Measurements from ENCODE around the gene FAM174B. TPM values are rescaled to one million over a fixed set of nuclear protein-coding genes. Genes with fewer than 3 reads are reported as not detected.
"Not testable (repeated sequence)": the region's sequence is repeated elsewhere in the genome, so short reads cannot be mapped to it uniquely, and the experiment has no call there.

Gene FAM174B
- total RNA-seq, 2 experiments from 2014 or later: 3.4 to 3.6 TPM

DNA sequence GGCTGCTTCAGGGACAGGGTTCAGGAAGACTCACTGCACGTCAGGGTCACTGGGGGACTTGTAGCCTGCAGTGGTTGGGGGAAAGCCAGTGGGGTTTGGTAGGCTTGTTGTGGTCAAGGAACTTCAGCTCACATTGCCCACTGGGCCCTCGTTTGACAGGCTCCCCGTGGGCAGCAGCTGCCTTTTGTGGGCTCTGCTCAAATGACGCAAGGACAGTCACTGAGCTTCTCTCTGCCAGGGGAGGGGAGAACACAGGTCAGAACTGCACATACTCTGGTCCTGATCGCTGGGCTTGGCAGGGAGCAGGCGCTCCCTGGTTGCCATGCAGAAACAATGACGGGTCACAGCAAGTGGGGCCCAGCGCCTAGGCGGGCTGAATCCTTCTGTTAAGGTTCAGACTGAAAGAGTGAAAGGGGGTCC is 45.5 kb downstream of the FAM174B start:
- ChIA-PET CTCF (no interaction called here), POLR2A (no interaction called here)
- no peaks in the 10 kb centered on the region for H3K9me3 Mint-ChIP-seq
- Histone ChIP-seq H3K27ac (ENCODE audit: low read depth in 1 of 2, low read length in 2 of 2) (no peak overlapping the region), H3K36me3 (ENCODE audit: insufficient read depth, low read length) (no peaks in the 10 kb centered on the region), H3K4me3 (ENCODE audit: low read length) (no peak overlapping the region), H3K27me3 (ENCODE audit: control insufficient read depth in 1 of 2, insufficient read depth in 2 of 2, low read length in 2 of 2) (no peaks in the 10 kb centered on the region), H3K9me3 (ENCODE audit: control insufficient read depth in 1 of 2, insufficient read depth in 1 of 2, low read length in 2 of 2) (no peaks in the 10 kb centered on the region), H3K4me1 (ENCODE audit: insufficient read depth, low read length) (no peaks in the 10 kb centered on the region)
- H3K36me3 Mint-ChIP-seq (ENCODE audit: low read depth): no peaks in the 10 kb centered on the region
- TF ChIP-seq, protein P1, sequence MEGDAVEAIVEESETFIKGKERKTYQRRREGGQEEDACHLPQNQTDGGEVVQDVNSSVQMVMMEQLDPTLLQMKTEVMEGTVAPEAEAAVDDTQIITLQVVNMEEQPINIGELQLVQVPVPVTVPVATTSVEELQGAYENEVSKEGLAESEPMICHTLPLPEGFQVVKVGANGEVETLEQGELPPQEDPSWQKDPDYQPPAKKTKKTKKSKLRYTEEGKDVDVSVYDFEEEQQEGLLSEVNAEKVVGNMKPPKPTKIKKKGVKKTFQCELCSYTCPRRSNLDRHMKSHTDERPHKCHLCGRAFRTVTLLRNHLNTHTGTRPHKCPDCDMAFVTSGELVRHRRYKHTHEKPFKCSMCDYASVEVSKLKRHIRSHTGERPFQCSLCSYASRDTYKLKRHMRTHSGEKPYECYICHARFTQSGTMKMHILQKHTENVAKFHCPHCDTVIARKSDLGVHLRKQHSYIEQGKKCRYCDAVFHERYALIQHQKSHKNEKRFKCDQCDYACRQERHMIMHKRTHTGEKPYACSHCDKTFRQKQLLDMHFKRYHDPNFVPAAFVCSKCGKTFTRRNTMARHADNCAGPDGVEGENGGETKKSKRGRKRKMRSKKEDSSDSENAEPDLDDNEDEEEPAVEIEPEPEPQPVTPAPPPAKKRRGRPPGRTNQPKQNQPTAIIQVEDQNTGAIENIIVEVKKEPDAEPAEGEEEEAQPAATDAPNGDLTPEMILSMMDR (IDR thresholded peaks at IDR 0.05): no peak
- H3K27me3 Mint-ChIP-seq: peaks cover 8% of the 10 kb centered on the region
- H3K27ac Mint-ChIP-seq: no peak overlapping the region
- ATAC-seq (ENCODE audit: poor library complexity): no peak
- intact Hi-C loops (cut with DNase I, micrococcal nuclease): no loop called here
- H3K4me1 Mint-ChIP-seq (ENCODE audit: low read depth): no peaks in the 10 kb centered on the region
- no peak for DNase-seq
- no peak overlapping the region for H3K4me3 Mint-ChIP-seq

DNA sequence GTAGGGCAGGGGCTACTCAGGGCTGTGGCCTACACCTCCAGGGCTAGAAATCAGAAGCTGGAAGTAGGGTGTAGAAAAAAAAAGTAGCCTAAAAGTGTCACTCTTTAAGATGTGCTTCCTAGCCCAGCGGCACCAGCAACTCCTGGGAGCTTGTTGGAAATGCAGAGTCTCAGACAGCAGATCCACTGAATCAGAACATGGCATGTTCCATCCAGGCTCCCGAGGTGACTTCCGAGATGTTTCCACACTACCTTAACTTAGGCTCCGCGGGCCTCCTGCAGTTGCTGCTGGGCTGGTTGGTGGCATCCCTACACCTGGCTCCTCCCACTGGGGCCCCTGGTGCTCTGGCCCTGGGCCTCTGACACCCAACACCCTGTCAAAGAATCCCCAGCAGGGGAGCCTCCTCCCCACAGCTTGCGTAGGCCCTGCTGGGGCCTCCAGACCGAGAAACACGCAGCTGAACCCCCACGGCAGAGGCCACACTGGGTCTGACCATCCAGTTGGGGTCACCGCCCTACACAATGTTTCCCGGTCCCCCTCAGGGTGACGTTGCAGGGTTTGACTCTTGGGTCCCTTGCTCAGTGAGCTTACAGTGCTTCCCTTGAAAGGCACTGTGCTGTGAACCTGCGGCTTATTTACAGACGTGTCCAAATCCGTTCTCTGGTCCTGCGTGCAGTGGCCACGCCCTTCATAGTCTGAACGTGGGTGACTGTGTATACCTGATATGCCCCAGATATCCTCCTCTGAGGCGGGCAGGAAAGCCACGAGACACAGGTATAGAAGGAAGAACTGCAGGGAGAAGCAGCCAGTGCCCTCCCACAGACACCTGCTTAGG is 46.5 kb downstream of the FAM174B start:
- no peaks in the 10 kb centered on the region for H3K36me3 Mint-ChIP-seq (ENCODE audit: low read depth)
- no peak overlapping the region for H3K27ac Mint-ChIP-seq
- Histone ChIP-seq H3K4me3 (ENCODE audit: low read length) (no peak overlapping the region), H3K9me3 (ENCODE audit: control insufficient read depth in 1 of 2, insufficient read depth in 1 of 2, low read length in 2 of 2) (no peaks in the 10 kb centered on the region), H3K27ac (ENCODE audit: low read depth in 1 of 2, low read length in 2 of 2) (no peak overlapping the region), H3K4me1 (ENCODE audit: insufficient read depth, low read length) (no peaks in the 10 kb centered on the region), H3K36me3 (ENCODE audit: insufficient read depth, low read length) (no peaks in the 10 kb centered on the region), H3K27me3 (ENCODE audit: control insufficient read depth in 1 of 2, insufficient read depth in 2 of 2, low read length in 2 of 2) (no peaks in the 10 kb centered on the region)
- TF ChIP-seq, protein P1 (IDR thresholded peaks at IDR 0.05): no peak
- H3K4me1 Mint-ChIP-seq (ENCODE audit: low read depth): no peaks in the 10 kb centered on the region
- CTCF ChIA-PET: no interaction called here
- H3K9me3 Mint-ChIP-seq: no peaks in the 10 kb centered on the region
- DNase-seq (no peak), ATAC-seq (ENCODE audit: poor library complexity) (no peak)
- peaks cover 8% of the 10 kb centered on the region for H3K27me3 Mint-ChIP-seq
- no peak overlapping the region for H3K4me3 Mint-ChIP-seq
- intact Hi-C loops (cut with DNase I, micrococcal nuclease): no loop called here
- POLR2A ChIA-PET: no interaction called here

DNA sequence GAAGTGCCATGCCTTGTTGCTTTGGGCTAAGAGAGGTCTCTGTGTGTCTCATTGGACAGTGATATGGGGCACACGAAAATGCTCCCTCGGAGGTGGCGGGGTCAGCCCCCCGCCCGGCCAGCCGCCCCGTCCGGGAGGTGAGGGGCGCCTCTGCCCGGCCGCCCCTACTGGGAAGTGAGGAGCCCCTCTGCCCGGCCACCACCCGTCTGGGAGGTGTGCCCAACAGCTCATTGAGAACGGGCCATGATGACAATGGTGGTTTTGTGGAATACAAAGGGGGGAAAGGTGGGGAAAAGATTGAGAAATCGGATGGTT is 48.8 kb downstream of the FAM174B start:
- H3K4me3 ChIP-seq (ENCODE audit: low read length); H3K27ac ChIP-seq (ENCODE audit: low read depth in 1 of 2, low read length in 2 of 2); H3K4me3 Mint-ChIP-seq; H3K36me3 ChIP-seq (ENCODE audit: insufficient read depth, low read length); H3K4me1 Mint-ChIP-seq (ENCODE audit: low read depth); H3K27ac Mint-ChIP-seq; ATAC-seq (ENCODE audit: poor library complexity); DNase-seq; H3K27me3 Mint-ChIP-seq; H3K4me1 ChIP-seq (ENCODE audit: insufficient read depth, low read length); H3K36me3 Mint-ChIP-seq (ENCODE audit: low read depth); POLR2A ChIA-PET; intact Hi-C loops (cut with DNase I, micrococcal nuclease); H3K27me3 ChIP-seq (ENCODE audit: control insufficient read depth in 1 of 2, insufficient read depth in 2 of 2, low read length in 2 of 2); H3K9me3 ChIP-seq (ENCODE audit: control insufficient read depth in 1 of 2, insufficient read depth in 1 of 2, low read length in 2 of 2); H3K9me3 Mint-ChIP-seq; CTCF ChIA-PET: not testable (repeated sequence)

All from CD4-positive, alpha-beta T cell (primary cell).